Body of pancreas (tissue), 4 donors: Measurements from ENCODE around the gene SLC39A8.

Experiments used
- CTCF ChIP-seq, 7 experiments: fragments of 450-650 bp in 4 of 7; fragments of 200-600 bp in 3 of 7; sonication (generic) in 3 of 7; IDR thresholded peaks; one replicate each; pipeline ENCODE4 v1.5.1; 2016 to 2019; ENCODE audit warnings: antibody characterized with exemption in 7 of 7
- POLR2A ChIP-seq, 3 donors: fragments of 450-650 bp; IDR thresholded peaks; one replicate each; pipeline ENCODE4 v1.6.1; 2016; ENCODE audit warnings: antibody characterized with exemption in 3 of 3, mild to moderate bottlenecking in 2 of 3

GRCh38 chr4:102344954-102345794, at the start of gene SLC39A8:
- TF ChIP-seq CTCF (IDR thresholded peaks at IDR 0.05): peak; percentile 72 to 93 (median 88)
- TF ChIP-seq POLR2A (IDR thresholded peaks at IDR 0.05): peak; percentile 46 to 85 (median 79)
